LNCAP (cell line): Measurements from ENCODE around the gene PRND.

Experiments
- TF ChIP-seq, protein P1 (sequence below): fragments of 450-650 bp; IDR thresholded peaks from 2 replicates; pipeline ENCODE4 v1.5.1; 2017; ENCODE audit warnings: mild to moderate bottlenecking

The PRND gene, protein sequence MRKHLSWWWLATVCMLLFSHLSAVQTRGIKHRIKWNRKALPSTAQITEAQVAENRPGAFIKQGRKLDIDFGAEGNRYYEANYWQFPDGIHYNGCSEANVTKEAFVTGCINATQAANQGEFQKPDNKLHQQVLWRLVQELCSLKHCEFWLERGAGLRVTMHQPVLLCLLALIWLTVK

DNA sequence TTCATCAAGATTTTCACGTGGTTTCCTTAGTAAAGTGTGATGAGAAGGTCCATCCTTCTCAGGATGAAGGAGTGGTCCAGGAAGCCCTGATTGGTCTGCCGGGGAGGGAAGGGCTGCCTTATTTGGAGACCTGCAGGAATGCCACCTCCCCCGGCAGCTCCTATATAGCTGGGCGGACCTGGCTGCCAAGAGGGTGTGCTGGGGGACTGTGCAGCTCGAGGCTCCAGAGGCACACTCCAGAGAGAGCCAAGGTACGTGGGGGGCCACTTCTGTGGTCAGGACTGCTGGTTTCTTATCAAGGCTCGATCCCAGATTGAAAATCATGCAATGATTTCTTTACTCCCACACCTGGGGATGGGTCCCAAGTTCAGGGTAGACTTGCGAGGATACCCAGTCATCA lies at the start of gene PRND:
PRND (plus strand) TSS at position 191 of the 400 bp plus-strand sequence. CDS start 2,643 bp downstream, outside the sequence.
- TF ChIP-seq, protein P1, sequence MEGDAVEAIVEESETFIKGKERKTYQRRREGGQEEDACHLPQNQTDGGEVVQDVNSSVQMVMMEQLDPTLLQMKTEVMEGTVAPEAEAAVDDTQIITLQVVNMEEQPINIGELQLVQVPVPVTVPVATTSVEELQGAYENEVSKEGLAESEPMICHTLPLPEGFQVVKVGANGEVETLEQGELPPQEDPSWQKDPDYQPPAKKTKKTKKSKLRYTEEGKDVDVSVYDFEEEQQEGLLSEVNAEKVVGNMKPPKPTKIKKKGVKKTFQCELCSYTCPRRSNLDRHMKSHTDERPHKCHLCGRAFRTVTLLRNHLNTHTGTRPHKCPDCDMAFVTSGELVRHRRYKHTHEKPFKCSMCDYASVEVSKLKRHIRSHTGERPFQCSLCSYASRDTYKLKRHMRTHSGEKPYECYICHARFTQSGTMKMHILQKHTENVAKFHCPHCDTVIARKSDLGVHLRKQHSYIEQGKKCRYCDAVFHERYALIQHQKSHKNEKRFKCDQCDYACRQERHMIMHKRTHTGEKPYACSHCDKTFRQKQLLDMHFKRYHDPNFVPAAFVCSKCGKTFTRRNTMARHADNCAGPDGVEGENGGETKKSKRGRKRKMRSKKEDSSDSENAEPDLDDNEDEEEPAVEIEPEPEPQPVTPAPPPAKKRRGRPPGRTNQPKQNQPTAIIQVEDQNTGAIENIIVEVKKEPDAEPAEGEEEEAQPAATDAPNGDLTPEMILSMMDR = no peak

- TF ChIP-seq, protein P1 = no peak
Measured at GRCh38 chr20:4672948-4673347, 48.8 kb upstream of the PRND start.

DNA sequence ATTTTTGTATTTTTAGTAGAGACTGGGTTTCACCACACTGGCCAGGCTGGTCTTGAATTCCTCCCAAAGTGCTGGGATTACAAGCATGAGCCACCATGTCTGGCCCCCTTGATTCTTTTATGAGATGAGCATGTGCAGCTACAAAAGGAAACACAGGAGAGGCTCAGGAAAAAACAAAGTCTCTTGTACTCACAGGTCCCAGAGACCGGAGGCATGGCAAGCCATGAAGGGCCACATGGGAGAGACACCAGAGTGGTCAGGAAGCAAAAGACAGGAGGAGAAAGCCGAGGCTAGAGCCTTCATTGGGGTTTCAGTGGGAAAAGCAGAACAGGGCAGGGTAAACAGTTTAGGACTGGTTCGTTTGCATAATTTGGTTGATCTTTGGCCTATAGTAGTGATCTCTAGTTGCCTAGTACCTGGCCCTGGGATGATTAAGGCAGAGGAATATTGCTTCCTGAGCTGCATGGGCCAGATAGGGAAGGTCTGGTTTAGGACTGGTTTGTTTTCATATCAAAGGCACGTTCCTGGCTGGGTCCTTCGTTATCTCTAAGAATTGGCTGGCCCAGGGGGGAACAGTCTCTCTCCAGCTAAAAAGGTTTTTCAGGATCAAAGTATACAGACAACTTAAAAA lies 48.2 kb upstream of the PRND start:
- TF ChIP-seq, protein P1 = no peak

DNA sequence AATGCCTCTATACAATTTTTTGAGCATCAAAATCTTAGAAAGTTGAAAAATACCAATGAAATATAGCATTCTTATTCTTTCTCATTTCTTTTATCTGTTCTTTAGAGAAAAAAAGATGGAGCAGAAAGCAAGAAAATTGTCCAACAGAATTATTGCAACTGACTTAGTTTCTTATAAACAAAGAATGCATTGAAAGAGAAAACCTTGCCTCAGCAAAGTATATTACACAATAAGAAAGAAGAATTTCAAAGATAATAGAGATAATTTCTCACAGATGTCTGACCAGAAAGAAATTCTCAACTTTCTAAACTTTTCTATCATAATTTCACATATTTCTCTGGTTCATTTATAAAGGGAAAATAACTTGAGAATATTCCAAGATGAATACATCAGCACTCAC lies 47.0 kb upstream of the PRND start:
- TF ChIP-seq, protein P1 = no peak

DNA sequence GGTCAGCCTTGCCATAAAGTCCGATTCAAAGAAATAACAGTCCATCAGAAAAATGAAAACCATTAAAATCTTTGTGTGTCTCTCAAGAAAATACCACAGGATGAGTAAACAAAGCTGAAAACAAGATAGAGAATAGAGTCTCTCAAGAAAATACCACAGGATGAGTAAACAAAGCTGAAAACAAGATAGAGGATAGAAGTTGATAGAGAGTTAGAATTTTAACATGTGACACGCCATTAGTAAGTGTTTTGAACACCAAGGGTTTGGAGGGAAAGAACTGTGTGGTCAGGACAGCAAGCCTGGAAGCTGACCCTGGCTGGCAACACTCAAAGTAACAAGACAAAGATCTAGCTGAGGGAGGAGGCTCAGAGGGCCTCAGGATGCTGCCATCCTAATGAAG lies 43.9 kb upstream of the PRND start:
- TF ChIP-seq, protein P1 = no peak

DNA sequence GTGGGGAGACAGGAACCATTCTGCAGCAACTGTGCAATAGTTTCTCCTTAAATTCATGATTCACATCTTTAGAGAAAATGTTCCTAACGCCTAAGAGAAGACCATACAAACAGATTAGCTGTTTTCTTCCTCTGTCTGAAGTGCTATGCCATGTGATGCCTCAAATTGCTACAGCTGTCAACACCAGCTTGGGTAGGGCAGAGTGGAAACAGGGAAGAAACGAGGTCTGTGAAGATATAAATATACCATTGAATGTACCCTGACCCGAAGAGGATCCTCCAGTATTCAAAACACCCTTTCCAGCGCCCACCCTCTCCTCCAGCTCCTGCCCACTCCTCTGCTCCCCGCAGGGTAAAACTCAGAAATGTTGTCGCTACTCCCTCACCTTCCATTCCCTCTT lies 40.3 kb upstream of the PRND start:
- TF ChIP-seq, protein P1 = no peak

GRCh38 chr20:4681991-4682401 lies 39.7 kb upstream of the PRND start:
- TF ChIP-seq, protein P1 = no peak

GRCh38 chr20:4682682-4683081 lies 39.0 kb upstream of the PRND start:
- TF ChIP-seq, protein P1 = no peak
